GM12878 (cell line): Measurements from ENCODE around the gene HTRA3.

ENCODE experiments used
- EP300 ChIP-seq, 2 experiments: fragments of 150-350 bp in 1 of 2; IDR thresholded peaks; 2 replicates each; pipeline ENCODE4 v1.6.1; 2011 to 2012; ENCODE audit warnings: low read depth in 2 of 2, low read length in 2 of 2, borderline replicate concordance in 1 of 2, improper control_type of control experiment in 1 of 2, inconsistent platforms in 1 of 2; ENCODE audit not compliant: control insufficient read depth in 1 of 2
- EZH2 ChIP-seq: IDR thresholded peaks from 2 replicates; pipeline ENCODE4 v1.6.1; 2012; ENCODE audit warnings: low read depth, mild to moderate bottlenecking, control low read depth, inconsistent platforms, low read length, borderline replicate concordance; ENCODE audit not compliant: control insufficient read depth
- NFIC ChIP-seq: IDR thresholded peaks from 2 replicates; pipeline ENCODE4 v1.6.1; 2012; ENCODE audit warnings: low read depth, mild to moderate bottlenecking, inconsistent platforms, low read length, moderate library complexity
- NR2C2 ChIP-seq: IDR thresholded peaks from 2 replicates; pipeline ENCODE4 v1.6.1; 2011; ENCODE audit warnings: borderline replicate concordance, low read depth; ENCODE audit not compliant: control insufficient read depth, insufficient read length
- RBBP5 ChIP-seq: fragments of 200-600 bp; sonication (generic); conservative IDR thresholded peaks from 2 replicates; pipeline ENCODE4 v1.6.1; 2016
- SP1 ChIP-seq: IDR thresholded peaks from one replicate; pipeline ENCODE4 v1.6.1; 2011; ENCODE audit warnings: low read depth, low read length
- STAT3 ChIP-seq: IDR thresholded peaks from 2 replicates; pipeline ENCODE4 v1.6.1; 2011; ENCODE audit warnings: low read depth, low read length, improper control_type of control experiment
- TAF1 ChIP-seq: IDR thresholded peaks from 2 replicates; pipeline ENCODE4 v1.6.1; 2011; ENCODE audit warnings: mild to moderate bottlenecking, low read depth, low read length, borderline replicate concordance
- YY1 ChIP-seq: IDR thresholded peaks from 2 replicates; pipeline ENCODE4 v1.6.1; 2011; ENCODE audit warnings: low read depth, mild to moderate bottlenecking, low read length
- ZNF217 ChIP-seq: fragments of 450-650 bp; IDR thresholded peaks from 2 replicates; pipeline ENCODE4 v1.6.1; 2017; ENCODE audit warnings: antibody characterized with exemption, mild to moderate bottlenecking
- TF ChIP-seq, protein P1 (sequence below): fragments of 450-650 bp; IDR thresholded peaks from 2 replicates; pipeline ENCODE4 v1.6.1; 2017; ENCODE audit warnings: mild to moderate bottlenecking
- TF ChIP-seq, protein P2 (sequence below): IDR thresholded peaks from 2 replicates; pipeline ENCODE4 v1.6.1; 2012; ENCODE audit warnings: low read length, inconsistent platforms
- TF ChIP-seq, protein P3 (sequence below), 3 experiments: IDR thresholded peaks in 2 of 3; conservative IDR thresholded peaks in 1 of 3; 2 replicates each; pipeline ENCODE4 v1.5.1; 2011; ENCODE audit warnings: low read depth in 3 of 3, low read length in 3 of 3, mild to moderate bottlenecking in 3 of 3, control low read depth in 2 of 3, moderate library complexity in 2 of 3, inconsistent platforms in 1 of 3, mixed read lengths in 1 of 3; ENCODE audit not compliant: control insufficient read depth in 2 of 3, insufficient read depth in 1 of 3; ENCODE audit errors: extremely low read depth in 1 of 3
- TF ChIP-seq, protein P4 (sequence below): IDR thresholded peaks from 2 replicates; pipeline ENCODE4 v1.6.1; 2011; ENCODE audit warnings: low read depth, low read length, improper control_type of control experiment, borderline replicate concordance

DNA sequence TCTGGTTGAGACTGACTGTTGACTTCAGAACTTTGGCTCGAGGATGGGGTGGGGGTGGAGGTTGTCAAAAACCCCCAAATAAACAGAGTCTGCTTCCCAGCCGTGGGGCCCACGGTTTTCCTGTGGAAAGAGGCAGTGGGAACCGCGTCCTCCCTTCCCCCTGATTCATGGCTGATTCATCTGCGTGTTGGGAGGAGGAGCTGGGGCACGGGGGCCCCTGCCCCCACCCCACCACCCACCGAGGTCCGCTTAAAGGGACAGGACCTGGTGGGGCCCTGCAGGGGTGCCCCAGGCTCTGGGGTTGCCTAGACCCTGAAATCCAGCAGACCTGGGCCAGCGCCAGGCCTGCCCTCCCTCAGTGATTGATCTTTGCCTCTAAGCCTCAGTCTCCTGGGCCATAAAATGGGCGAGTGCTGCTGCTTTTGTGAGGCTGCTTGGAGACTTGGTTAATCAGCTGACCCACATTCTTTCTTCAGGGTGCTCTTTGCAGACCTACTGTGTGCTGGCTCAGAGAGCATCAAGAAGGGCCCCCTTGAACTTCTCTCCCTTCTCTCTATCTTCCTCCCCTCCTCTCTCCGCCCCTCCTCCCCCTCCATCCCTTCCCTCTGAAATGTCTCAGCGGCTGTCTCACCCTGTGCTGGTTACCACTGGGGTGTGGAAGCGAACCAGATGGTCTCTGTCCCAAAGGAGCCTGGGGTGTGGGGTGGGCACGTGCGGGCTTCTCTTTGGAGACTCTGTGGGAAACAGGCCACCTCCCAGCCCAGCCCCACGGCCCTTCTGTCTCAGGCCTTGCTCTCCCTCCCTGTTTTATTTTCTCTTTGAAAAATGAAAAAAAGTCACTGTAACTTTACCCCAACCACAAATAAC lies 9.1 kb downstream of the HTRA3 start:
- TF ChIP-seq TAF1 (no peak), EP300 (IDR thresholded peaks at IDR 0.05; ENCODE audit: borderline replicate concordance in 1 of 2, control insufficient read depth in 1 of 2, low read depth in 2 of 2, low read length in 2 of 2) (no peak), EZH2 (no peak), STAT3 (no peak), ZNF217 (no peak), RBBP5 (no peak), SP1 (no peak), NR2C2 (no peak), YY1 (no peak), NFIC (no peak)
- TF ChIP-seq, protein P1, sequence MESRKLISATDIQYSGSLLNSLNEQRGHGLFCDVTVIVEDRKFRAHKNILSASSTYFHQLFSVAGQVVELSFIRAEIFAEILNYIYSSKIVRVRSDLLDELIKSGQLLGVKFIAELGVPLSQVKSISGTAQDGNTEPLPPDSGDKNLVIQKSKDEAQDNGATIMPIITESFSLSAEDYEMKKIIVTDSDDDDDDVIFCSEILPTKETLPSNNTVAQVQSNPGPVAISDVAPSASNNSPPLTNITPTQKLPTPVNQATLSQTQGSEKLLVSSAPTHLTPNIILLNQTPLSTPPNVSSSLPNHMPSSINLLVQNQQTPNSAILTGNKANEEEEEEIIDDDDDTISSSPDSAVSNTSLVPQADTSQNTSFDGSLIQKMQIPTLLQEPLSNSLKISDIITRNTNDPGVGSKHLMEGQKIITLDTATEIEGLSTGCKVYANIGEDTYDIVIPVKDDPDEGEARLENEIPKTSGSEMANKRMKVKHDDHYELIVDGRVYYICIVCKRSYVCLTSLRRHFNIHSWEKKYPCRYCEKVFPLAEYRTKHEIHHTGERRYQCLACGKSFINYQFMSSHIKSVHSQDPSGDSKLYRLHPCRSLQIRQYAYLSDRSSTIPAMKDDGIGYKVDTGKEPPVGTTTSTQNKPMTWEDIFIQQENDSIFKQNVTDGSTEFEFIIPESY = no peak
- TF ChIP-seq, protein P2, sequence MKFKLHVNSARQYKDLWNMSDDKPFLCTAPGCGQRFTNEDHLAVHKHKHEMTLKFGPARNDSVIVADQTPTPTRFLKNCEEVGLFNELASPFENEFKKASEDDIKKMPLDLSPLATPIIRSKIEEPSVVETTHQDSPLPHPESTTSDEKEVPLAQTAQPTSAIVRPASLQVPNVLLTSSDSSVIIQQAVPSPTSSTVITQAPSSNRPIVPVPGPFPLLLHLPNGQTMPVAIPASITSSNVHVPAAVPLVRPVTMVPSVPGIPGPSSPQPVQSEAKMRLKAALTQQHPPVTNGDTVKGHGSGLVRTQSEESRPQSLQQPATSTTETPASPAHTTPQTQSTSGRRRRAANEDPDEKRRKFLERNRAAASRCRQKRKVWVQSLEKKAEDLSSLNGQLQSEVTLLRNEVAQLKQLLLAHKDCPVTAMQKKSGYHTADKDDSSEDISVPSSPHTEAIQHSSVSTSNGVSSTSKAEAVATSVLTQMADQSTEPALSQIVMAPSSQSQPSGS = no peak
- TF ChIP-seq, protein P3, sequence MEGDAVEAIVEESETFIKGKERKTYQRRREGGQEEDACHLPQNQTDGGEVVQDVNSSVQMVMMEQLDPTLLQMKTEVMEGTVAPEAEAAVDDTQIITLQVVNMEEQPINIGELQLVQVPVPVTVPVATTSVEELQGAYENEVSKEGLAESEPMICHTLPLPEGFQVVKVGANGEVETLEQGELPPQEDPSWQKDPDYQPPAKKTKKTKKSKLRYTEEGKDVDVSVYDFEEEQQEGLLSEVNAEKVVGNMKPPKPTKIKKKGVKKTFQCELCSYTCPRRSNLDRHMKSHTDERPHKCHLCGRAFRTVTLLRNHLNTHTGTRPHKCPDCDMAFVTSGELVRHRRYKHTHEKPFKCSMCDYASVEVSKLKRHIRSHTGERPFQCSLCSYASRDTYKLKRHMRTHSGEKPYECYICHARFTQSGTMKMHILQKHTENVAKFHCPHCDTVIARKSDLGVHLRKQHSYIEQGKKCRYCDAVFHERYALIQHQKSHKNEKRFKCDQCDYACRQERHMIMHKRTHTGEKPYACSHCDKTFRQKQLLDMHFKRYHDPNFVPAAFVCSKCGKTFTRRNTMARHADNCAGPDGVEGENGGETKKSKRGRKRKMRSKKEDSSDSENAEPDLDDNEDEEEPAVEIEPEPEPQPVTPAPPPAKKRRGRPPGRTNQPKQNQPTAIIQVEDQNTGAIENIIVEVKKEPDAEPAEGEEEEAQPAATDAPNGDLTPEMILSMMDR (IDR thresholded peaks at IDR 0.05 in 2 of 3, conservative IDR thresholded peaks at IDR 0.05 in 1 of 3; ENCODE audit: control insufficient read depth in 2 of 3, extremely low read depth in 1 of 3, insufficient read depth in 1 of 3, low read depth in 3 of 3, low read length in 3 of 3) = no peak
- TF ChIP-seq, protein P4, sequence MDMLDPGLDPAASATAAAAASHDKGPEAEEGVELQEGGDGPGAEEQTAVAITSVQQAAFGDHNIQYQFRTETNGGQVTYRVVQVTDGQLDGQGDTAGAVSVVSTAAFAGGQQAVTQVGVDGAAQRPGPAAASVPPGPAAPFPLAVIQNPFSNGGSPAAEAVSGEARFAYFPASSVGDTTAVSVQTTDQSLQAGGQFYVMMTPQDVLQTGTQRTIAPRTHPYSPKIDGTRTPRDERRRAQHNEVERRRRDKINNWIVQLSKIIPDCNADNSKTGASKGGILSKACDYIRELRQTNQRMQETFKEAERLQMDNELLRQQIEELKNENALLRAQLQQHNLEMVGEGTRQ = no peak
